ENCODE data around the gene MACROD2. TPM values are rescaled to one million over a fixed set of nuclear protein-coding genes. Genes with fewer than 3 reads are reported as not detected.

Gene MACROD2
- total RNA-seq, 1 donor from 2014 or later: 2.5 TPM

GRCh38 chr20:14360416-14360815 is 365.1 kb downstream of the MACROD2 start:
- Mint-ChIP-seq H3K9me3 (ENCODE audit: unreplicated experiment) (peaks cover 7% of the 10 kb centered on the region), H3K36me3 (ENCODE audit: unreplicated experiment) (no peaks in the 10 kb centered on the region), H3K4me3 (ENCODE audit: unreplicated experiment) (no peak overlapping the region), H3K27me3 (ENCODE audit: unreplicated experiment) (no peaks in the 10 kb centered on the region), H3K27ac (ENCODE audit: unreplicated experiment) (no peak overlapping the region), H3K4me1 (ENCODE audit: unreplicated experiment) (no peaks in the 10 kb centered on the region)
- no peak for TF ChIP-seq CTCF (IDR thresholded peaks at IDR 0.05)
- DNase-seq (ENCODE audit: extremely low spot score, unreplicated experiment): no peak

GRCh38 chr20:14361509-14362345 is 366.4 kb downstream of the MACROD2 start:
- no peak for TF ChIP-seq CTCF (IDR thresholded peaks at IDR 0.05)
- Mint-ChIP-seq H3K27me3 (ENCODE audit: unreplicated experiment) (no peaks in the 10 kb centered on the region), H3K9me3 (ENCODE audit: unreplicated experiment) (peaks cover 12% of the 10 kb centered on the region), H3K4me3 (ENCODE audit: unreplicated experiment) (no peak overlapping the region), H3K4me1 (ENCODE audit: unreplicated experiment) (no peaks in the 10 kb centered on the region), H3K27ac (ENCODE audit: unreplicated experiment) (no peak overlapping the region), H3K36me3 (ENCODE audit: unreplicated experiment) (no peaks in the 10 kb centered on the region)
- DNase-seq (ENCODE audit: extremely low spot score, unreplicated experiment): no peak

GRCh38 chr20:14374196-14374595 is 378.9 kb downstream of the MACROD2 start:
- Mint-ChIP-seq H3K27me3 (ENCODE audit: unreplicated experiment) (peaks cover 2% of the 10 kb centered on the region), H3K4me1 (ENCODE audit: unreplicated experiment) (no peaks in the 10 kb centered on the region), H3K27ac (ENCODE audit: unreplicated experiment) (no peak overlapping the region), H3K4me3 (ENCODE audit: unreplicated experiment) (no peak overlapping the region), H3K9me3 (ENCODE audit: unreplicated experiment) (no peaks in the 10 kb centered on the region), H3K36me3 (ENCODE audit: unreplicated experiment) (no peaks in the 10 kb centered on the region)
- no peak for DNase-seq (ENCODE audit: extremely low spot score, unreplicated experiment)
- TF ChIP-seq CTCF (IDR thresholded peaks at IDR 0.05): no peak

GRCh38 chr20:14375416-14375985 is 380.2 kb downstream of the MACROD2 start:
- DNase-seq (ENCODE audit: extremely low spot score, unreplicated experiment): no peak
- Mint-ChIP-seq H3K4me3 (ENCODE audit: unreplicated experiment) (no peak overlapping the region), H3K27me3 (ENCODE audit: unreplicated experiment) (peaks cover 2% of the 10 kb centered on the region), H3K9me3 (ENCODE audit: unreplicated experiment) (peaks cover 4% of the 10 kb centered on the region), H3K27ac (ENCODE audit: unreplicated experiment) (no peak overlapping the region), H3K4me1 (ENCODE audit: unreplicated experiment) (no peaks in the 10 kb centered on the region), H3K36me3 (ENCODE audit: unreplicated experiment) (no peaks in the 10 kb centered on the region)
- TF ChIP-seq CTCF (IDR thresholded peaks at IDR 0.05): no peak

- TF ChIP-seq CTCF (IDR thresholded peaks at IDR 0.05): no peak
- Mint-ChIP-seq H3K9me3 (ENCODE audit: unreplicated experiment) (peaks cover 4% of the 10 kb centered on the region), H3K27me3 (ENCODE audit: unreplicated experiment) (peaks cover 2% of the 10 kb centered on the region), H3K36me3 (ENCODE audit: unreplicated experiment) (no peaks in the 10 kb centered on the region), H3K27ac (ENCODE audit: unreplicated experiment) (no peak overlapping the region), H3K4me3 (ENCODE audit: unreplicated experiment) (no peak overlapping the region), H3K4me1 (ENCODE audit: unreplicated experiment) (no peaks in the 10 kb centered on the region)
- no peak for DNase-seq (ENCODE audit: extremely low spot score, unreplicated experiment)
Observed at GRCh38 chr20:14378326-14378725, 383.0 kb downstream of the MACROD2 start.

Measured in osteocyte (in vitro differentiated cells).